Measurements from ENCODE around the gene SPNS1.
"Not testable (repeated sequence)": the region's sequence is repeated elsewhere in the genome, so short reads cannot be mapped to it uniquely, and the experiment has no call there.

SPNS1 gene

GRCh38 chr16:28974437-28975157 is at the start of gene SPNS1:
Gene SPNS1 (plus strand): TSS chr16:28974778. CDS start chr16:28975152, 374 bp downstream.
- peak; percentile 98 for DNase-seq

- DNase-seq, result peak; percentile 92
Observed at GRCh38 chr16:28925386-28926228, 49.0 kb upstream of the SPNS1 start.

GRCh38 chr16:28926284-28926683 is 48.3 kb upstream of the SPNS1 start:
- DNase-seq, result not testable (repeated sequence)

GRCh38 chr16:28927815-28928214 is 46.8 kb upstream of the SPNS1 start:
- no peak for DNase-seq

- DNase-seq, result no peak
Observed at GRCh38 chr16:28930203-28930602, 44.4 kb upstream of the SPNS1 start.

- DNase-seq, result no peak
Observed at GRCh38 chr16:28930652-28931051, 43.9 kb upstream of the SPNS1 start.

- no peak for DNase-seq
Observed at GRCh38 chr16:28931801-28932225, 42.8 kb upstream of the SPNS1 start, which contains the start of gene CD19. Gene CD19 (plus strand): TSS chr16:28931971. CDS start chr16:28932001, 30 bp downstream.

GRCh38 chr16:28932339-28933141 is 42.0 kb upstream of the SPNS1 start:
- no peak for DNase-seq

GRCh38 chr16:28933171-28933570 is 41.4 kb upstream of the SPNS1 start:
- no peak for DNase-seq

GRCh38 chr16:28935346-28935745 is 39.2 kb upstream of the SPNS1 start:
- no peak for DNase-seq

- DNase-seq, result peak; percentile 82
Observed at GRCh38 chr16:28935924-28936783, 38.4 kb upstream of the SPNS1 start.

GRCh38 chr16:28936784-28937155 is 37.8 kb upstream of the SPNS1 start:
- DNase-seq, result no peak

- DNase-seq, result no peak
Observed at GRCh38 chr16:28937222-28937876, 37.2 kb upstream of the SPNS1 start.

GRCh38 chr16:28938721-28939120 is 35.9 kb upstream of the SPNS1 start:
- no peak for DNase-seq

GRCh38 chr16:28939825-28940224 is 34.8 kb upstream of the SPNS1 start:
- DNase-seq, result not testable (repeated sequence)

- DNase-seq, result no peak
Observed at GRCh38 chr16:28943281-28943680, 31.3 kb upstream of the SPNS1 start.

- DNase-seq, result no peak
Observed at GRCh38 chr16:28946681-28947080, 27.9 kb upstream of the SPNS1 start.

GRCh38 chr16:28950648-28951409 is 23.7 kb upstream of the SPNS1 start, which contains the start of gene NFATC2IP:
Gene NFATC2IP (plus strand): TSS chr16:28950937. CDS start chr16:28951012, 75 bp downstream.
- DNase-seq, result peak; percentile 100

GRCh38 chr16:28951410-28951943 is 23.1 kb upstream of the SPNS1 start:
- no peak for DNase-seq

GRCh38 chr16:28958216-28958615 is 16.4 kb upstream of the SPNS1 start:
- DNase-seq, result no peak

Data from left hindlimb (tissue), 1 donor.